CD4-positive, CD25-positive, alpha-beta regulatory T cell (primary cell): ENCODE measurements around the gene EIF2D. TPM values are rescaled to one million over a fixed set of nuclear protein-coding genes. Genes with fewer than 3 reads are reported as not detected.

Experiments
- ATAC-seq, 2 donors: fragments of 150-1000 bp; cut with Tn5 transposase; one replicate each; pipeline ENCODE4 v1.10.0; 2021; ENCODE audit warnings: low read depth in 2 of 2, moderate number of reproducible peaks in 2 of 2, moderate library complexity in 1 of 2
- DNase-seq, 3 donors: peaks; one replicate each; pipeline versions ENCODE4 v3.0.0 to v3.0.0-alpha.2; 2012 to 2022; ENCODE audit warnings: mixed read lengths in 1 of 3
- H3K27ac ChIP-seq: one replicate; pipeline ENCODE4 v1.7.0; 2013; ENCODE audit warnings: mild to moderate bottlenecking, low read length; ENCODE audit not compliant: insufficient read depth, poor library complexity, severe bottlenecking
- H3K27me3 ChIP-seq: one replicate; pipeline ENCODE4 v1.7.0; 2013; ENCODE audit warnings: low read length; ENCODE audit not compliant: control insufficient read depth, insufficient read depth
- H3K36me3 ChIP-seq: one replicate; pipeline ENCODE4 v1.7.0; 2013; ENCODE audit warnings: mild to moderate bottlenecking, low read length, moderate library complexity; ENCODE audit not compliant: control insufficient read depth, insufficient read depth
- H3K4me1 ChIP-seq: 2 replicates; pipeline ENCODE4 v1.7.0; 2013; ENCODE audit warnings: mild to moderate bottlenecking, low read length; ENCODE audit not compliant: insufficient read depth, control insufficient read depth, poor library complexity, severe bottlenecking
- H3K4me3 ChIP-seq: one replicate; pipeline ENCODE4 v1.7.0; 2013; ENCODE audit warnings: low read depth, mild to moderate bottlenecking, low read length, moderate library complexity
- H3K9me3 ChIP-seq, 2 experiments: 1 replicate in 1 of 2; 2 replicates in 1 of 2; pipeline ENCODE4 v1.7.0; 2013; ENCODE audit warnings: low read length in 2 of 2, mild to moderate bottlenecking in 1 of 2, moderate library complexity in 1 of 2; ENCODE audit not compliant: control insufficient read depth in 2 of 2
- H3K27ac Mint-ChIP-seq, 3 donors: one replicate each; pipeline ENCODE4 v1.8.0; 2020 to 2022; ENCODE audit warnings: mild to moderate bottlenecking in 3 of 3, mixed read lengths in 3 of 3, moderate library complexity in 2 of 3
- H3K27me3 Mint-ChIP-seq: one replicate; pipeline ENCODE4 v1.8.0; 2022; ENCODE audit warnings: mild to moderate bottlenecking, mixed read lengths
- H3K36me3 Mint-ChIP-seq: one replicate; pipeline ENCODE4 v1.8.0; 2020; ENCODE audit warnings: mixed read lengths
- H3K4me1 Mint-ChIP-seq, 4 donors: one replicate each; pipeline ENCODE4 v1.8.0; 2020 to 2022; ENCODE audit warnings: mixed read lengths in 4 of 4, mild to moderate bottlenecking in 1 of 4
- H3K4me3 Mint-ChIP-seq, 4 donors: one replicate each; pipeline ENCODE4 v1.8.0; 2020 to 2022; ENCODE audit warnings: mild to moderate bottlenecking in 4 of 4, mixed read lengths in 4 of 4, moderate library complexity in 3 of 4
- H3K9me3 Mint-ChIP-seq, 7 donors: one replicate each; pipeline ENCODE4 v1.8.0; 2020 to 2022; ENCODE audit warnings: mixed read lengths in 7 of 7, mild to moderate bottlenecking in 3 of 7, moderate library complexity in 2 of 7
- polyA plus RNA-seq, 4 donors: library from polyadenylated mRNA; unstranded; fragments of 300-500 nt; fragmentation: Illumina TruSeq; gene quantifications; one replicate each; pipeline ENCODE4 v1.2.3, GENCODE V29; 2021
- total RNA-seq: library from RNA; stranded (reverse); gene quantifications from one replicate; pipeline ENCODE4 v1.2.3, GENCODE V29; 2022

The EIF2D gene
- total and polyA plus RNA-seq, 5 donors from 2014 or later: 21.3 to 35.7 (median 29.8) TPM

DNA sequence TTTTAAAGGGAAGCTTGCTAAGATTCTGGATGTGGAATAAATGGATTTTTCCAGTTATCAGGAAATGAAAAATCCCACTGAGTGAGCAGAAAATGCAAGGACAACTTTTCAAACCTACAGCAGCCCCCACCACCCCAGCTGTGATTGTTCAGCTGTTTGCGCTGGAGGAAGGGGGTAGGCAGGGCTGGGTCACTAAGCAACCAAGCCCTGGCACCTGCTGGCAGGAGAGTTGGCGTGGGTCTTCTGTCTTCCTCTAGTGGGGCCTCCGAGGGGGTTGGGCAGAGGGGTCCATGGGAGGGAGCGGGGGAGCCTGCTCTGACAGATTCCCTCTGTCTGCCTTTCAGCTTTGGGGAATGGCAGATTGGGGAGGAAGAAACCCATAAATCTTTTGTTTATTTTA is 45.3 kb downstream of the EIF2D start:
- Histone ChIP-seq H3K4me1 (peaks cover 100% of the 10 kb centered on the region), H3K36me3 (peaks cover 82% of the 10 kb centered on the region), H3K9me3 (no peaks in the 10 kb centered on the region), H3K4me3 (peak overlapping the region; percentile 79), H3K27me3 (no peaks in the 10 kb centered on the region), H3K27ac (peak overlapping the region; percentile 83)
- peaks cover 0 to 2% (median 0%) of the 10 kb centered on the region in 7 donors for H3K9me3 Mint-ChIP-seq
- H3K36me3 Mint-ChIP-seq: peaks cover 62% of the 10 kb centered on the region
- H3K4me1 Mint-ChIP-seq: peaks cover 21 to 100% (median 88%) of the 10 kb centered on the region in 4 donors
- DNase-seq (no peak), ATAC-seq (no peak)
- H3K27ac Mint-ChIP-seq: peak overlapping the region; percentile 93 to 98 (median 95)
- peak overlapping the region; percentile 79 to 91 (median 86) for H3K4me3 Mint-ChIP-seq
- no peaks in the 10 kb centered on the region for H3K27me3 Mint-ChIP-seq

DNA sequence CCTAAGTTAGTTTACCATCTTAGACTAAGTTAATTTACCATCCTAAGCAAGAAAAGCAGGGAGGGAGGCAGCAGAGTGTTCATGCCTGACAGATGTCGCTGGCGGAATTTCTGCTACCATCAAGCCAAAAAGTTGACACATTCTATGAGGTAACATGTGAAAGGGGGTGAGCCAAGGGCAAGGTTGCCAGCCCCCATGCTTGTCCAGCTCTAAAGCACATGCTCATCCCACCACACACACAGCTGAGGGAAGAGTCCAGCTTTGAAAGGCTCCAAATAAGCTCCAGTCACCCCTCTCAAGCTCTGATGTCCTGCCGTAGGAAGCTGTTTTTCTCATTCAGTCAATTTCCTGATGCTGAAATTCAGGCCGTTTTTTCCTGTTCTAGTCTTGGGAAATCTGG is 46.3 kb downstream of the EIF2D start:
- Histone ChIP-seq H3K36me3 (peaks cover 82% of the 10 kb centered on the region), H3K27me3 (no peaks in the 10 kb centered on the region), H3K4me1 (peaks cover 100% of the 10 kb centered on the region), H3K27ac (peak overlapping the region; percentile 83), H3K9me3 (no peaks in the 10 kb centered on the region), H3K4me3 (peak overlapping the region; percentile 79)
- DNase-seq: no peak
- peaks cover 59% of the 10 kb centered on the region for H3K36me3 Mint-ChIP-seq
- peak overlapping the region; percentile 93 to 95 (median 95) for H3K27ac Mint-ChIP-seq
- peaks cover 21 to 99% (median 82%) of the 10 kb centered on the region in 4 donors for H3K4me1 Mint-ChIP-seq
- ATAC-seq: no peak
- H3K4me3 Mint-ChIP-seq: peak overlapping the region in 3 of 4 donors; percentile 79 to 91 (median 84)
- H3K9me3 Mint-ChIP-seq: peaks cover 0 to 2% (median 0%) of the 10 kb centered on the region in 7 donors
- H3K27me3 Mint-ChIP-seq: no peaks in the 10 kb centered on the region

- ATAC-seq (peak; percentile 2 to 3), DNase-seq (no peak)
- peak overlapping the region; percentile 79 to 91 (median 87) for H3K4me3 Mint-ChIP-seq
- no peaks in the 10 kb centered on the region for H3K27me3 Mint-ChIP-seq
- H3K27ac Mint-ChIP-seq: peak overlapping the region; percentile 93 to 95 (median 94)
- H3K36me3 Mint-ChIP-seq: peaks cover 70% of the 10 kb centered on the region
- Histone ChIP-seq H3K9me3 (no peaks in the 10 kb centered on the region), H3K27ac (peak overlapping the region; percentile 83), H3K27me3 (no peaks in the 10 kb centered on the region), H3K4me3 (peak overlapping the region; percentile 79), H3K36me3 (peaks cover 76% of the 10 kb centered on the region), H3K4me1 (peaks cover 100% of the 10 kb centered on the region)
- H3K9me3 Mint-ChIP-seq: peaks cover 0 to 2% (median 0%) of the 10 kb centered on the region in 7 donors
- H3K4me1 Mint-ChIP-seq: peaks cover 16 to 94% (median 72%) of the 10 kb centered on the region in 4 donors
These were observed 48.7 kb downstream of the EIF2D start for GRCh38 chr1:206563367-206564207.

DNA sequence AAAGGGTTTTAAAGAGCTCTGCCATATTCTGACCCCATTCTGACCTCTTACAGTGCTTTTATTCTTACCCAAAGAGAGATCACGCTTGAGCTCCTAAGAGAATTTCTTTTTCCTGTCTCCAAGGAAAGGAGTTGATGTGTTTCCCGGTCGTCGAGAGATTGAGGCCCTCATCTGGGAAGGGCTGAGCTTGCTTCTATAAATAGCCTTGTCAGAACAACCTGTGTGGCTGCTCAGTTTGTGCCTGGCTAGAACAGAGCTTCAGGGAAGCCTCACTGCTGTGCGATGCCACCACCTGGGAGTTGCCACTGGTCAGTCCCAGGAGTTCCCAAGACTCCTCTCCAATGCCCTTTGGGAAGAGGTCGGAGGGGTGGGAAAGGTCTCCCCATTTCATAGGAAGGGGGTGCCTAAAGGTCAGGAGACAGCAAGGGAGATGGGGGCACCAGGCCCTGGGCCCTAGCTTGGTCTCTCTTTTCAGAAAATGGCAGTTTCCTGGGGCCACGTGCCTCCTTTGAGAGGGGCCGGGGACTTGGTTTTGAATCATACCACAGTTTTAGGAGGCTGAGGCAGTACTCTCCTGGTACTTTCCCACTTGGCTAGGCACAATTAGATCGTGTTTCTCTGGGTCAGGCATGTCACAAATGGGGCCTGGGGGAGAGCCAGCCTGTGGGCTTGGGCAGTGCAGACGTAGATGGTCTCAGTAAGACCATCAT is 52.1 kb downstream of the EIF2D start:
- Mint-ChIP-seq H3K36me3 (peaks cover 45% of the 10 kb centered on the region), H3K27me3 (no peaks in the 10 kb centered on the region), H3K4me1 (peaks cover 15 to 78% (median 56%) of the 10 kb centered on the region in 4 donors), H3K27ac (peak overlapping the region; percentile 79 to 96 (median 93)), H3K9me3 (peaks cover 0 to 2% (median 0%) of the 10 kb centered on the region in 7 donors), H3K4me3 (peak overlapping the region; percentile 92 to 99 (median 96))
- H3K4me1 ChIP-seq: peaks cover 87% of the 10 kb centered on the region
- DNase-seq: no peak
- H3K27ac ChIP-seq: peak overlapping the region; percentile 83
- peak overlapping the region; percentile 99 for H3K4me3 ChIP-seq
- H3K36me3 ChIP-seq: peaks cover 42% of the 10 kb centered on the region
- no peak for ATAC-seq
- H3K27me3 ChIP-seq: no peaks in the 10 kb centered on the region
- no peaks in the 10 kb centered on the region for H3K9me3 ChIP-seq

DNA sequence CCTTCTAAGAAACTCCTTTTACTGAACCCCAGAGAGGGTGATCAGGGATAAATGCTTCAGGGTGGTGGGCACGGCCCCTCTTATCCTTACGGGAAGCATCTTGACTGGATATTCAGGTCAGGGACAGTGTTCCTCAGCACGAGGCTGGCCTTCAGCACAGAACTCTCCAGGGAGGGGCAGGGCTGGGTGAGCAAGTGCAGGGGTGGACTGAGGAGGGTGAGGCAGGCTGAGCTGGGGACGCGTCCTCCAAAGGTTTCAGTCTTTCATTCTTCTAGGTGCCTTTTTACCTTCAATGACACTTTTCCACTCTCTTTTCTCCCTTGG is 52.6 kb downstream of the EIF2D start:
- peak overlapping the region; percentile 99 for H3K4me3 ChIP-seq
- peaks cover 0 to 2% (median 0%) of the 10 kb centered on the region in 7 donors for H3K9me3 Mint-ChIP-seq
- H3K27ac ChIP-seq: peak overlapping the region; percentile 83
- peaks cover 87% of the 10 kb centered on the region for H3K4me1 ChIP-seq
- peak overlapping the region; percentile 92 to 99 (median 96) for H3K4me3 Mint-ChIP-seq
- H3K9me3 ChIP-seq: no peaks in the 10 kb centered on the region
- peak overlapping the region; percentile 79 to 96 (median 93) for H3K27ac Mint-ChIP-seq
- H3K36me3 ChIP-seq: peaks cover 37% of the 10 kb centered on the region
- ATAC-seq (no peak), DNase-seq (peak in 1 of 3 donors; percentile 36)
- H3K4me1 Mint-ChIP-seq: peaks cover 17 to 78% (median 56%) of the 10 kb centered on the region in 4 donors
- H3K27me3 Mint-ChIP-seq: no peaks in the 10 kb centered on the region
- H3K36me3 Mint-ChIP-seq: peaks cover 39% of the 10 kb centered on the region
- no peaks in the 10 kb centered on the region for H3K27me3 ChIP-seq

GRCh38 chr1:206558794-206559671 is 53.2 kb downstream of the EIF2D start:
- Mint-ChIP-seq H3K27me3 (no peaks in the 10 kb centered on the region), H3K4me1 (peaks cover 17 to 78% (median 56%) of the 10 kb centered on the region in 4 donors), H3K9me3 (peaks cover 0 to 2% (median 0%) of the 10 kb centered on the region in 7 donors), H3K27ac (peak overlapping the region; percentile 79 to 96 (median 93)), H3K36me3 (peaks cover 33% of the 10 kb centered on the region), H3K4me3 (peak overlapping the region; percentile 92 to 99 (median 96))
- H3K27ac ChIP-seq: peak overlapping the region; percentile 83
- H3K9me3 ChIP-seq: no peaks in the 10 kb centered on the region
- peaks cover 31% of the 10 kb centered on the region for H3K36me3 ChIP-seq
- H3K4me1 ChIP-seq: peaks cover 86% of the 10 kb centered on the region
- peak in 2 of 3 donors; percentile 42 to 71 for DNase-seq
- no peaks in the 10 kb centered on the region for H3K27me3 ChIP-seq
- peak overlapping the region; percentile 99 for H3K4me3 ChIP-seq
- peak in 1 of 2 donors; percentile 6 for ATAC-seq
